Neuronal stem cell (in vitro differentiated cells): ENCODE results near the gene SMKR1.

Experiments
- DNase-seq: peaks from one replicate; pipeline ENCODE4 v3.0.0-alpha.2; 2013; ENCODE audit warnings: low spot score
- H2AFZ ChIP-seq: one replicate; pipeline ENCODE4 v1.6.1; 2013; ENCODE audit warnings: mild to moderate bottlenecking, low read length, inconsistent platforms
- H2AK5ac ChIP-seq: 2 replicates; pipeline ENCODE4 v1.6.1; 2013; ENCODE audit warnings: low read depth, mild to moderate bottlenecking, inconsistent platforms, low read length, moderate library complexity, mixed read lengths
- H2BK120ac ChIP-seq: 2 replicates; pipeline ENCODE4 v1.6.1; 2013; ENCODE audit warnings: low read depth, mild to moderate bottlenecking, inconsistent platforms, low read length, moderate library complexity, mixed read lengths
- H2BK12ac ChIP-seq: one replicate; pipeline ENCODE4 v1.6.1; 2013; ENCODE audit warnings: low read length, inconsistent platforms
- H2BK15ac ChIP-seq: 2 replicates; pipeline ENCODE4 v1.6.1; 2013; ENCODE audit warnings: mild to moderate bottlenecking, low read length, inconsistent platforms, mixed read lengths
- H2BK5ac ChIP-seq: one replicate; pipeline ENCODE4 v1.6.1; 2013; ENCODE audit warnings: inconsistent platforms, mild to moderate bottlenecking, low read length, moderate library complexity
- H3K14ac ChIP-seq: one replicate; pipeline ENCODE4 v1.6.1; 2013; ENCODE audit warnings: low read length, inconsistent platforms
- H3K18ac ChIP-seq: 2 replicates; pipeline ENCODE4 v1.6.1; 2013; ENCODE audit warnings: low read length, inconsistent platforms
- H3K23ac ChIP-seq: 2 replicates; pipeline ENCODE4 v1.6.1; 2013; ENCODE audit warnings: low read depth, mild to moderate bottlenecking, mixed read lengths, low read length, inconsistent platforms; ENCODE audit not compliant: poor library complexity
- H3K27ac ChIP-seq: replicated peaks from 3 replicates; pipeline ENCODE4 v1.5.1; 2013; ENCODE audit warnings: low read length, inconsistent platforms
- H3K27me3 ChIP-seq, 3 experiments: 2 replicates each; pipeline ENCODE4 v1.6.1; 2013; ENCODE audit warnings: low read length in 3 of 3, mild to moderate bottlenecking in 2 of 3, inconsistent platforms in 1 of 3, low read depth in 1 of 3, mixed read lengths in 1 of 3, moderate library complexity in 1 of 3; ENCODE audit not compliant: control insufficient read depth in 3 of 3, insufficient read depth in 3 of 3
- H3K36me3 ChIP-seq, 2 donors: replicated peaks in 1 of 2; 2 replicates each; pipeline ENCODE4 v1.6.1; 2013; ENCODE audit warnings: low read length in 2 of 2; ENCODE audit not compliant: control insufficient read depth in 2 of 2, insufficient read depth in 2 of 2
- H3K4ac ChIP-seq: 2 replicates; pipeline ENCODE4 v1.6.1; 2013; ENCODE audit warnings: inconsistent platforms, mild to moderate bottlenecking, low read length, moderate library complexity
- H3K4me1 ChIP-seq, 2 donors: 1 replicate in 1 of 2; 2 replicates in 1 of 2; pipeline ENCODE4 v1.6.1; 2013; ENCODE audit warnings: low read length in 2 of 2, low read depth in 1 of 2; ENCODE audit not compliant: control insufficient read depth in 2 of 2, insufficient read depth in 1 of 2
- H3K4me2 ChIP-seq: one replicate; pipeline ENCODE4 v1.6.1; 2013; ENCODE audit warnings: mild to moderate bottlenecking, low read length, inconsistent platforms; ENCODE audit not compliant: insufficient read depth, poor library complexity, severe bottlenecking
- H3K4me3 ChIP-seq, 2 donors: 2 replicates each; pipeline ENCODE4 v1.5.1; 2013; ENCODE audit warnings: low read length in 2 of 2, mild to moderate bottlenecking in 2 of 2, inconsistent platforms in 1 of 2, moderate library complexity in 1 of 2
- H3K79me1 ChIP-seq: one replicate; pipeline ENCODE4 v1.6.1; 2013; ENCODE audit warnings: low read depth, mild to moderate bottlenecking, inconsistent platforms, low read length, moderate library complexity
- H3K9ac ChIP-seq: one replicate; pipeline ENCODE4 v1.6.1; 2013; ENCODE audit warnings: mild to moderate bottlenecking, low read depth, low read length, inconsistent platforms; ENCODE audit not compliant: poor library complexity
- H3K9me3 ChIP-seq, 2 donors: replicated peaks in 1 of 2; 2 replicates each; pipeline versions ENCODE3 to v1.6.1; 2013; ENCODE audit warnings: low read length in 2 of 2, mild to moderate bottlenecking in 2 of 2, inconsistent platforms in 1 of 2, low read depth in 1 of 2, mixed read lengths in 1 of 2, moderate library complexity in 1 of 2; ENCODE audit not compliant: control insufficient read depth in 2 of 2, insufficient read depth in 1 of 2
- H4K8ac ChIP-seq: one replicate; pipeline ENCODE4 v1.6.1; 2013; ENCODE audit warnings: low read depth, mild to moderate bottlenecking, inconsistent platforms, low read length, moderate library complexity
- H4K91ac ChIP-seq: one replicate; pipeline ENCODE4 v1.6.1; 2013; ENCODE audit warnings: low read length, low read depth, mild to moderate bottlenecking, inconsistent platforms; ENCODE audit not compliant: poor library complexity
- WGBS, 2 donors: extraction: QIAGEN DNeasy Blood & Tissue Kit; methylation state at CpG; one replicate each; pipeline ENCODE4 v1.1.7; 2013; ENCODE audit warnings: missing lambda C conversion rate in 2 of 2, mixed read lengths in 1 of 2; ENCODE audit not compliant: insufficient read length in 2 of 2, insufficient replicate concordance in 1 of 2; ENCODE audit errors: extremely low coverage in 2 of 2; 5-methylcytosine and 5-hydroxymethylcytosine counted together

SMKR1 gene

GRCh38 chr7:129495987-129496386, 6.3 kb upstream of the SMKR1 start:
- peaks cover 0 to 4% of the 10 kb centered on the region in 2 donors for H3K4me1 ChIP-seq
- H4K8ac ChIP-seq = no peak overlapping the region
- H3K4me3 ChIP-seq = no peak overlapping the region
- H4K91ac ChIP-seq = no peak overlapping the region
- H2BK120ac ChIP-seq = no peak overlapping the region
- no peak overlapping the region for H2AK5ac ChIP-seq
- no peak overlapping the region for H3K18ac ChIP-seq
- no peaks in the 10 kb centered on the region for H3K9me3 ChIP-seq
- no peak overlapping the region for H2BK15ac ChIP-seq
- DNase-seq = no peak
- no peak overlapping the region for H3K14ac ChIP-seq
- no peak overlapping the region for H3K4me2 ChIP-seq
- no peak overlapping the region for H3K9ac ChIP-seq
- H2AFZ ChIP-seq = no peak overlapping the region
- no peaks in the 10 kb centered on the region for H3K36me3 ChIP-seq
- H2BK12ac ChIP-seq = no peak overlapping the region
- WGBS, 2 donors = no CpG with 5 or more reads among the region's 1 CpG
- no peaks in the 10 kb centered on the region for H3K27me3 ChIP-seq
- H3K23ac ChIP-seq = no peak overlapping the region
- no peak overlapping the region for H2BK5ac ChIP-seq
- no peaks in the 10 kb centered on the region for H3K79me1 ChIP-seq
- H3K27ac ChIP-seq = no peak overlapping the region
- H3K4ac ChIP-seq = no peak overlapping the region

GRCh38 chr7:129496653-129497052, 5.7 kb upstream of the SMKR1 start:
- Histone ChIP-seq H3K4me3 (no peak overlapping the region), H3K9ac (no peak overlapping the region), H3K4ac (no peak overlapping the region), H2BK12ac (no peak overlapping the region), H3K27ac (no peak overlapping the region), H2AFZ (no peak overlapping the region), H3K9me3 (no peaks in the 10 kb centered on the region), H3K79me1 (no peaks in the 10 kb centered on the region), H4K8ac (no peak overlapping the region), H3K27me3 (no peaks in the 10 kb centered on the region), H2BK15ac (no peak overlapping the region), H2BK5ac (no peak overlapping the region), H3K4me2 (no peak overlapping the region), H2AK5ac (no peak overlapping the region), H3K14ac (no peak overlapping the region), H3K18ac (no peak overlapping the region), H2BK120ac (no peak overlapping the region), H3K23ac (no peak overlapping the region), H4K91ac (no peak overlapping the region), H3K4me1 (peaks cover 3 to 4% of the 10 kb centered on the region in 2 donors), H3K36me3 (no peaks in the 10 kb centered on the region)
- no peak for DNase-seq
- no CpG with 5 or more reads among the region's 7 CpGs for WGBS, 2 donors

- no peak overlapping the region for H3K27ac ChIP-seq
- DNase-seq = no peak
Observed at GRCh38 chr7:129497156-129497555, 5.2 kb upstream of the SMKR1 start.

GRCh38 chr7:129498021-129498420, 4.3 kb upstream of the SMKR1 start:
- Histone ChIP-seq H3K79me1 (no peaks in the 10 kb centered on the region), H2AFZ (no peak overlapping the region), H3K36me3 (no peaks in the 10 kb centered on the region), H2BK5ac (no peak overlapping the region), H3K9me3 (no peaks in the 10 kb centered on the region), H2BK12ac (no peak overlapping the region), H3K18ac (no peak overlapping the region), H3K4me3 (no peak overlapping the region), H3K27ac (no peak overlapping the region), H2AK5ac (no peak overlapping the region), H3K4ac (no peak overlapping the region), H3K9ac (no peak overlapping the region), H3K27me3 (peaks cover 0 to 4% (median 3%) of the 10 kb centered on the region in 3 experiments), H3K23ac (no peak overlapping the region), H3K4me2 (no peak overlapping the region), H2BK15ac (no peak overlapping the region), H4K91ac (no peak overlapping the region), H2BK120ac (no peak overlapping the region), H3K14ac (no peak overlapping the region), H3K4me1 (peaks cover 4 to 6% of the 10 kb centered on the region in 2 donors), H4K8ac (peak overlapping the region; percentile 48)
- no CpG with 5 or more reads among the region's 1 CpG for WGBS, 2 donors
- no peak for DNase-seq

More at GRCh38 chr7:129497156-129497555, 5.2 kb upstream of the SMKR1 start:
- H2BK5ac ChIP-seq = no peak overlapping the region
- H3K4me3 ChIP-seq = no peak overlapping the region
- no peak overlapping the region for H2BK120ac ChIP-seq
- peak overlapping the region; percentile 2 for H3K23ac ChIP-seq
- no peak overlapping the region for H2AK5ac ChIP-seq
- no peaks in the 10 kb centered on the region for H3K9me3 ChIP-seq
- H3K14ac ChIP-seq = no peak overlapping the region
- H3K9ac ChIP-seq = no peak overlapping the region
- H2BK12ac ChIP-seq = no peak overlapping the region
- WGBS, 2 donors = no CpG with 5 or more reads among the region's 4 CpGs
- H3K36me3 ChIP-seq = no peaks in the 10 kb centered on the region
- H3K79me1 ChIP-seq = no peaks in the 10 kb centered on the region
- H3K4me2 ChIP-seq = no peak overlapping the region
- no peak overlapping the region for H4K8ac ChIP-seq
- H3K18ac ChIP-seq = no peak overlapping the region
- peaks cover 4 to 5% of the 10 kb centered on the region in 2 donors for H3K4me1 ChIP-seq
- no peak overlapping the region for H2AFZ ChIP-seq
- H3K27me3 ChIP-seq = peaks cover 0 to 3% (median 0%) of the 10 kb centered on the region in 3 experiments
- no peak overlapping the region for H4K91ac ChIP-seq
- H3K4ac ChIP-seq = no peak overlapping the region
- no peak overlapping the region for H2BK15ac ChIP-seq
